Panc1 (cell line): ENCODE results near the gene ZNF835. TPM values are rescaled to one million over a fixed set of nuclear protein-coding genes. Genes with fewer than 3 reads are reported as not detected.

Experiments used
- ATAC-seq: fragments of 200-7000 bp; cut with Tn5 transposase; 2 replicates; pipeline ENCODE4 v1.9.1; 2020; ENCODE audit warnings: mild to moderate bottlenecking, moderate library complexity
- BruUV-seq: library from RNA; stranded (reverse); fragments of 400-500 nt; replicated peaks from 2 replicates; lab custom pipeline; 2021; lab: Mats Ljungman, UMichigan
- CTCF ChIA-PET: fragments of 300-600 bp; sonication (Branson Sonifier 250); formaldehyde crosslinking; loops from one replicate; lab custom pipeline; 2022; ENCODE audit warnings: antibody characterized with exemption; lab: Charles Lee
- POLR2A ChIA-PET: fragments of 300-600 bp; sonication (Branson Sonifier 250); formaldehyde crosslinking; loops from one replicate; lab custom pipeline; 2022; ENCODE audit warnings: antibody characterized with exemption; lab: Charles Lee
- DNase-seq: peaks from one replicate; pipeline ENCODE4 v3.0.0-alpha.2; 2010; ENCODE audit warnings: low read depth, low spot score
- H3K27ac ChIP-seq: 2 replicates; pipeline ENCODE4 v1.5.1; 2011; ENCODE audit warnings: mild to moderate bottlenecking, low read length, inconsistent platforms
- H3K27me3 ChIP-seq: fragments of 200-500 bp; sonication (Bioruptor generic); 2 replicates; pipeline ENCODE4 v1.6.0; 2014; ENCODE audit warnings: low read length, inconsistent platforms; ENCODE audit not compliant: control insufficient read depth, insufficient read depth
- H3K36me3 ChIP-seq: fragments of 200-500 bp; sonication (Bioruptor generic); 2 replicates; pipeline ENCODE4 v1.5.1; 2014; ENCODE audit warnings: inconsistent platforms, mild to moderate bottlenecking, low read length, moderate library complexity; ENCODE audit not compliant: control insufficient read depth, insufficient read depth
- H3K4me1 ChIP-seq: 2 replicates; pipeline ENCODE4 v1.5.1; 2011; ENCODE audit warnings: inconsistent platforms, mild to moderate bottlenecking, low read length, moderate library complexity; ENCODE audit not compliant: control insufficient read depth, insufficient read depth
- H3K4me3 ChIP-seq, 2 experiments: 2 replicates each; pipeline ENCODE4 v1.5.1; 2011 to 2012; ENCODE audit warnings: low read depth in 2 of 2, low read length in 2 of 2, mild to moderate bottlenecking in 2 of 2, inconsistent platforms in 1 of 2, moderate library complexity in 1 of 2
- H3K9me3 ChIP-seq: fragments of 200-500 bp; sonication (Bioruptor generic); 2 replicates; pipeline ENCODE4 v1.5.1; 2014; ENCODE audit warnings: low read depth, mild to moderate bottlenecking, inconsistent platforms, low read length, moderate library complexity; ENCODE audit not compliant: control insufficient read depth, insufficient read depth
- CTCF ChIP-seq: fragments of 450-650 bp; IDR thresholded peaks from 2 replicates; pipeline ENCODE4 v1.5.1; 2017; ENCODE audit warnings: mild to moderate bottlenecking
- POLR2AphosphoS5 ChIP-seq: IDR thresholded peaks from 2 replicates; pipeline ENCODE4 v1.6.1; 2012; ENCODE audit warnings: mild to moderate bottlenecking, low read depth, low read length, moderate library complexity
- REST ChIP-seq, 2 experiments: IDR thresholded peaks; 2 replicates each; pipeline ENCODE4 v1.6.1; 2011 to 2012; ENCODE audit warnings: low read depth in 2 of 2, control low read depth in 1 of 2, low read length in 1 of 2, mild to moderate bottlenecking in 1 of 2, moderate library complexity in 1 of 2; ENCODE audit not compliant: insufficient read depth in 1 of 2
- SIN3A ChIP-seq: IDR thresholded peaks from 2 replicates; pipeline ENCODE4 v1.6.1; 2012; ENCODE audit warnings: low read depth, mild to moderate bottlenecking, low read length, moderate library complexity, borderline replicate concordance; ENCODE audit not compliant: insufficient read depth
- TCF7L2 ChIP-seq: IDR thresholded peaks from 2 replicates; pipeline ENCODE4 v1.6.1; 2011; ENCODE audit warnings: mild to moderate bottlenecking, low read depth, low read length, inconsistent platforms
- in situ Hi-C: cut with HindIII; loops from 2 replicates; pipeline ENCODE4 v1.10.0; 2016; ENCODE audit warnings: low sequenced_read_pairs, low pct_unique_long_range_greater_than_20kb
- intact Hi-C: fragments of 100-400 bp; cut with micrococcal nuclease; formaldehyde crosslinking; loops from one replicate; pipeline ENCODE4 v1.10.0; 2022; ENCODE audit not compliant: unreplicated experiment
- total RNA-seq: library from RNA; stranded (reverse); gene quantifications from one replicate; pipeline ENCODE4 v1.2.1, GENCODE V29; 2021; ENCODE audit not compliant: unreplicated experiment

ZNF835 gene
- total RNA-seq, 1 experiment from 2014 or later = not detected

- ATAC-seq (no peak), DNase-seq (no peak)
- in situ Hi-C loops (no loop called here), intact Hi-C loops (no loop called here)
- CTCF ChIA-PET = no interaction called here
- no TSS peak for BruUV-seq
- no peaks in the 10 kb centered on the region for H3K27me3 ChIP-seq
- no peak overlapping the region for H3K4me3 ChIP-seq
- H3K4me1 ChIP-seq = no peaks in the 10 kb centered on the region
- H3K9me3 ChIP-seq = peaks cover 11% of the 10 kb centered on the region; the same call in 1 of the 2 replicates
- POLR2A ChIA-PET = no interaction called here
- H3K27ac ChIP-seq = no peak overlapping the region
- TF ChIP-seq CTCF (no peak), REST (IDR thresholded peaks at IDR 0.05; ENCODE audit: insufficient read depth in 1 of 2, low read depth in 2 of 2, low read length in 1 of 2) (no peak), POLR2AphosphoS5 (no peak), SIN3A (no peak), TCF7L2 (no peak)
- H3K36me3 ChIP-seq = no peaks in the 10 kb centered on the region
Measured at GRCh38 chr19:56633021-56633420, 38.5 kb downstream of the ZNF835 start.

- ATAC-seq = no peak
- ChIA-PET CTCF (no interaction called here), POLR2A (no interaction called here)
- TF ChIP-seq REST (IDR thresholded peaks at IDR 0.05; ENCODE audit: insufficient read depth in 1 of 2, low read depth in 2 of 2, low read length in 1 of 2) (no peak), SIN3A (no peak), TCF7L2 (no peak), CTCF (no peak), POLR2AphosphoS5 (no peak)
- intact Hi-C loops = no loop called here
- Histone ChIP-seq H3K27ac (no peak overlapping the region), H3K27me3 (no peaks in the 10 kb centered on the region), H3K4me1 (no peaks in the 10 kb centered on the region), H3K36me3 (no peaks in the 10 kb centered on the region), H3K4me3 (no peak overlapping the region), H3K9me3 (peaks cover 5% of the 10 kb centered on the region; the same call in 1 of the 2 replicates)
- in situ Hi-C loops = no loop called here
- no TSS peak for BruUV-seq
- no peak for DNase-seq
Measured at GRCh38 chr19:56625708-56626107, 45.8 kb downstream of the ZNF835 start.
